Measurements from ENCODE around the gene CAPN11. TPM values are rescaled to one million over a fixed set of nuclear protein-coding genes. Genes with fewer than 3 reads are reported as not detected.

The CAPN11 gene
- total and polyA plus RNA-seq, 7 experiments from 2014 or later, result 0.66 TPM; not detected in 6

DNA sequence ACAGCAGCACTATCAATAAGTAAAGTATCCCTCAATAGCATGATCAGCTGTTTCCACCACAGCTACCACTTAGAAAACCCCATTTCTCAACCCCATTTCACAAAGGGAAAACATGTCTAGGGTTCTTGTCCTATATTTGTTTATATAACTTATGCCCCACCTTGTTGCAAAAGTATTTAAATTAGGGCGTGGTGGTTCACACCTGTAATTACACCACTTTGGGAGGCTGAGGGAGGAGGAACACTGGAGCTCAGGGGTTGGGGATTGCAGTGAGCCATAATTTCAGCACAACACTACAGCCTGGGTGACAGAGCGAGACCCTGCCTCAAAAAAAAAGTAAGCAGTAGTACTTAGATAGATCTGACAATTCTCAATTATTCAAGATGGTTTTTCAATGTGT lies 35.1 kb upstream of the CAPN11 start:
- POLR2A ChIA-PET, result interaction anchor here (0.7 kb wide), 1 partner anchor 9 kb away, joined by 3 read pairs; no protein-coding TSS in a partner anchor
- Mint-ChIP-seq H3K4me1 (peaks cover 51 to 77% (median 66%) of the 10 kb centered on the region in 7 donors), H3K27me3 (no peaks in the 10 kb centered on the region), H3K27ac (peak overlapping the region; percentile 21 to 83 (median 63)), H3K36me3 (peaks cover 0 to 14% (median 0%) of the 10 kb centered on the region in 5 donors), H3K4me3 (peak overlapping the region; percentile 3 to 95 (median 60)), H3K9me3 (no peaks in the 10 kb centered on the region)
- intact Hi-C loops (cut with micrococcal nuclease), result no loop called here
- CTCF ChIA-PET, result no interaction called here
- DNase-seq, result no peak
- Histone ChIP-seq H3K27me3 (ENCODE audit: control insufficient read depth in 2 of 2, insufficient read depth in 2 of 2, low read length in 2 of 2) (no peaks in the 10 kb centered on the region), H3K4me1 (ENCODE audit: control insufficient read depth in 2 of 2, insufficient read depth in 2 of 2, low read length in 2 of 2) (peaks cover 47% of the 10 kb centered on the region in 2 donors), H3K36me3 (ENCODE audit: control insufficient read depth in 2 of 3, insufficient read depth in 3 of 3, low read length in 3 of 3) (peaks cover 0 to 5% (median 0%) of the 10 kb centered on the region in 3 experiments), H3K27ac (ENCODE audit: low read depth, low read length) (peak overlapping the region; percentile 10), H3K4me3 (ENCODE audit: low read length) (peak overlapping the region; percentile 16), H3K9me3 (ENCODE audit: control insufficient read depth in 2 of 3, low read length in 3 of 3) (no peaks in the 10 kb centered on the region)
- ATAC-seq, result no peak

DNA sequence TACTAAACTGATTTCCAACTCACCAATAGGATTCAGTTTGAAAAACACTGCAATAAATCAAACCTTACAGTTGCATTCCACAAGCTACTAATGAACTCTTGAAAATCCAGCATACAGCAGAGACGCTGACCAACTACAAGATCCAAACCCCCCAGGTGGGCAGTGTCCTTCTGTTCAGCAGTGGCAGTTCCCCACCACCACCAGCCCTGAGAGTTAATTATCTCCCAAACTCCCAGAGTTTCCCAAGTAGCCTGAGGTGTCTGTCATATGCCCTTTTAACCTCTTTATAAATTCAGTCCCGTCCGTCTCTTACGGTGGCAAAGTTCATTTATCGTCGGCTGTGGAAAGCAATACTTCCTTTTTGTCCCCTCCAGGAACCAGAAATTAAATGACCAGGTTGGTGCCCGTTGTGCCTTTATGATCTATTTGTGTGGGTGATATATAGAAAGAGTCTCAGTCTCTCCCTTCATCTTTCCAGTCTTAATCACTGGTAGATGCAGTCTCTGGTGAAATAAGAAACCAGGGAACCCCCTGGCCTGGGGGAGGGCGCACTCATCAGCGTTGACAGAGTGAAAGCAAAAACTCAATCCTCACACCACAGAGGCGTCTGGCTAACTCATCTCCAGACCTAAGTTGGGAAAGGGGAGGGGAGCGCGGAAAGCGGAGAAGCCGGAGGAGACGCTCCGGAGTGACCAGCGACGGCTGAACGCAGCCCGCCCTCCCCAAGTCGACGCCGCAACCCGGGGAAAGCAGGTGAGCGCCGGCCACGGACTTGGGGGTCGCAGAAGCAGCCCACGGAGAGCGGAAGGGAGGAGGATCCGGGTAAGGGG lies 32.1 kb upstream of the CAPN11 start:
- Histone ChIP-seq H3K27me3 (ENCODE audit: control insufficient read depth in 2 of 2, insufficient read depth in 2 of 2, low read length in 2 of 2) (no peaks in the 10 kb centered on the region), H3K9me3 (ENCODE audit: control insufficient read depth in 2 of 3, low read length in 3 of 3) (no peaks in the 10 kb centered on the region), H3K27ac (ENCODE audit: low read depth, low read length) (peak overlapping the region; percentile 97), H3K4me1 (ENCODE audit: control insufficient read depth in 2 of 2, insufficient read depth in 2 of 2, low read length in 2 of 2) (peaks cover 44 to 47% of the 10 kb centered on the region in 2 donors), H3K36me3 (ENCODE audit: control insufficient read depth in 2 of 3, insufficient read depth in 3 of 3, low read length in 3 of 3) (peaks cover 0 to 5% (median 0%) of the 10 kb centered on the region in 3 experiments), H3K4me3 (ENCODE audit: low read length) (peak overlapping the region; percentile 71)
- Mint-ChIP-seq H3K9me3 (no peaks in the 10 kb centered on the region), H3K4me3 (peak overlapping the region; percentile 91 to 99 (median 96)), H3K4me1 (peaks cover 43 to 71% (median 51%) of the 10 kb centered on the region in 7 donors), H3K36me3 (peaks cover 0 to 14% (median 0%) of the 10 kb centered on the region in 5 donors), H3K27me3 (no peaks in the 10 kb centered on the region), H3K27ac (peak overlapping the region; percentile 87 to 99 (median 96))
- peak; percentile 28 to 81 (median 46) for DNase-seq
- intact Hi-C loops (cut with micrococcal nuclease), result loop anchor here (1.0 to 5.0 kb wide), 14 partner anchors 25 to 2001 kb away; partner anchors contain the start of genes HSP90AB1 (in 2 of the 2), AARS2 (in 1 of the 2), CDC5L (in 1 of the 2) and ENPP4 (in 1 of the 2)
- CTCF ChIA-PET, result interaction anchor here (1.0 kb wide), 1 partner anchor 188 kb away, joined by 6 read pairs; no protein-coding TSS in a partner anchor
- POLR2A ChIA-PET, result no interaction called here
- peak; percentile 75 for ATAC-seq

DNA sequence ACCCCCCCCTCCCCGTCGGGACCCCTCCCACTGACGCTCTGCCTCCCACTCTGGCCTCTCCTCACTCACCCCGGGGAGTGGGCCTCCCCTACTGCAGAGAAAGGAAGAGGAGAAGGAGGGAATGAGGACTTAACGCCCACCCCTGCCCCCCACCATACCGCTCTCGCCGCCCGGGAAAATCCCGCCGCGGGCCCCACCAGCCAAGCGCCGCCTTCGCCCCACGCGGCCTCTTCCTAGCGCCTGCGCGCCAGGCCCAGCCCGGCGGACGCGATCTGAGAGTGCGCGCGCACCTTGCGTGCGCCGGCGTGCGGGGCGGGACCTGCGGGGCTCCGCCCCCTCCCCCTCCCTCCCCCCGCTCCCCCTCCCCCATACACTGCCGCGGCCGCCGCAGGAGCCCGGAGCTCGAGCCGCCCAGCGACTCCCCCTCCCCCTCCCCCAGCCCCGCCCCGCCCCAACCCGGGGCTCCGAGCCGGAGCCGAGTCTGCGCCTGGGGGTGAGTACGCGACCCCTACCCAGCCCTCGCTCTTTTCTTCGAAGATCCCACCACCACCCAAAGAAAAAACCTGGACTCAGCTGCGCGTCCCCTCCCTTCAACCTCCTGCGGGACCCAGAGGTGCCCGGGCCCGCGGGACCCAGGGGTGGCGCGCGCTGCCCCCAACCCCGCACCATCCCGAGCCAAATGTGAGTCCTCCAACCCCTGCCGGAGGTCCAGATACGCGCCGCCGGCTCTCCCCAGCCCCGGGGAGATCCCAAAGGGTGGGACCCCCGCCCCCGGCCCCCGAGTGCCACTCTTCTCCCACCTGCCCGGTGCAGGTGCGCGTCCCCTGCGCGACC lies 31.2 kb upstream of the CAPN11 start, which contains the start of the genes MRPL14 and TMEM63B:
MRPL14 (minus strand) TSS at position 267 of the 834 bp plus-strand sequence. CDS start 10,841 bp downstream, outside the sequence.
TMEM63B (plus strand) TSS at position 369 of the 834 bp plus-strand sequence. CDS start 7,031 bp downstream, outside the sequence.
- Mint-ChIP-seq H3K9me3 (no peaks in the 10 kb centered on the region), H3K36me3 (peaks cover 0 to 14% (median 0%) of the 10 kb centered on the region in 5 donors), H3K4me3 (peak within 1 kb of the TSS; percentile 91 to 99 (median 96)), H3K4me1 (peaks cover 46 to 75% (median 57%) of the 10 kb centered on the region in 7 donors), H3K27me3 (no peaks in the 10 kb centered on the region), H3K27ac (peak within 1 kb of the TSS; percentile 87 to 99 (median 96))
- peaks cover 36 to 41% of the 10 kb centered on the region in 2 donors for H3K4me1 ChIP-seq (ENCODE audit: control insufficient read depth in 2 of 2, insufficient read depth in 2 of 2, low read length in 2 of 2)
- H3K9me3 ChIP-seq (ENCODE audit: control insufficient read depth in 2 of 3, low read length in 3 of 3), result no peaks in the 10 kb centered on the region
- ChIA-PET CTCF (no interaction called here), POLR2A (interaction anchor here (0.7 kb wide), 1 partner anchor 12 kb away, joined by 3 read pairs; no protein-coding TSS in a partner anchor)
- DNase-seq (peak; percentile 82 to 97 (median 90)), ATAC-seq (peak; percentile 91)
- intact Hi-C loops (cut with micrococcal nuclease), result loop anchor here (1.0 to 5.0 kb wide), 14 partner anchors 24 to 2000 kb away; partner anchors contain the start of genes HSP90AB1 (in 2 of the 2), AARS2 (in 1 of the 2), CDC5L (in 1 of the 2) and ENPP4 (in 1 of the 2)
- H3K4me3 ChIP-seq (ENCODE audit: low read length), result peak within 1 kb of the TSS; percentile 71
- peak within 1 kb of the TSS; percentile 97 for H3K27ac ChIP-seq (ENCODE audit: low read depth, low read length)
- H3K36me3 ChIP-seq (ENCODE audit: control insufficient read depth in 2 of 3, insufficient read depth in 3 of 3, low read length in 3 of 3), result peaks cover 0 to 5% (median 0%) of the 10 kb centered on the region in 3 experiments
- no peaks in the 10 kb centered on the region for H3K27me3 ChIP-seq (ENCODE audit: control insufficient read depth in 2 of 2, insufficient read depth in 2 of 2, low read length in 2 of 2)

DNA sequence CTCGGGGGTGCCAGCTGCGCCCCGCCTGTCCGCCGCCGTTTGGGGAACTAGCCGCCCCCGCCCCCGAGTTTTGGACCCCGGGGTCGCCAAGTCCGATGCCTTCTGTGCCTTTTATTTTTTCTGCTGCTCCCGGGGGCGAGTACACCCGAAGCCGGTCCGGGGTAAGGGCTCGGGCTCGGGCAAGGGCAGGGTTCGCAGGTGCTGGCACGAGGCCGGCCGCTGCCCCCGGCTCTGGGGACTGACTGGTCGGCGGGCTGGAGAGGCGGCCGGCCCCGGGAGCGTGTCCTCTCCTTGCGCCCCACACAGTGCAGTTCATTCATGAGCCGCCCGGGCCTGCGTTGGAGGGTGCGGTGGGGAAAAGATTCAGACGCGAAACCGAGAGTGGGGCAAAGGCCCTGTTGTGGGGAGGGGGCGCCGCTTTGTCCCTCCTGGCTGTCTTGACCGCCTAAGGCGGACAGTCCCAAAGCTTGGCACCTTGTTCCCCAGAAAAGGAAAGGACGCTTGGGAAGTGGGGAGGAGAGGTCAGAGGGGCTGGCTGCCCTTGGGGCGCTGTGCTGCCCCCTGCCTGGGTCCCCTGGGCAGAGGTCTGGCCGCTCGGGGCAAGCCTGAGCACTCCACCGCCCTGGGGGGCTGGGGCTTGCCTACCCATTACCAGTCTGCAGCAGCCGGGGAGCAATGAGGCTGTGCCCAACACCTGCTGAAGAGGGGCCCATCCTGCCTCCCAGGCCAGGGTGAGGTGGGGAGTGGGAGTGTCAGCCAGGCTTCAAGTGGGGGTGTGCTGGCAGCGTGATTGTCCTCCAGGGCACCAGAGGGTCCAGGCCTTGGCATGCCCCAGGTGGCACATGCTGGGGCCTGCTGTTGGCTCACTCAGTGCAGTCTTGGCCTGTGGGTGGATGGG lies 30.4 kb upstream of the CAPN11 start:
- CTCF ChIA-PET, result no interaction called here
- Mint-ChIP-seq H3K27me3 (no peaks in the 10 kb centered on the region), H3K4me3 (peak overlapping the region; percentile 72 to 99 (median 91)), H3K4me1 (peaks cover 39 to 75% (median 51%) of the 10 kb centered on the region in 7 donors), H3K36me3 (peaks cover 0 to 14% (median 0%) of the 10 kb centered on the region in 5 donors), H3K9me3 (no peaks in the 10 kb centered on the region), H3K27ac (peak overlapping the region in 6 of 9 donors; percentile 31 to 71 (median 49))
- peaks cover 27 to 32% of the 10 kb centered on the region in 2 donors for H3K4me1 ChIP-seq (ENCODE audit: control insufficient read depth in 2 of 2, insufficient read depth in 2 of 2, low read length in 2 of 2)
- no peaks in the 10 kb centered on the region for H3K27me3 ChIP-seq (ENCODE audit: control insufficient read depth in 2 of 2, insufficient read depth in 2 of 2, low read length in 2 of 2)
- POLR2A ChIA-PET, result interaction anchor here (0.7 to 1.0 kb wide), 2 partner anchors 13 to 118 kb away, joined by 3 read pairs; partner anchors contain the start of gene HSP90AB1
- H3K4me3 ChIP-seq (ENCODE audit: low read length), result peak overlapping the region; percentile 65
- H3K36me3 ChIP-seq (ENCODE audit: control insufficient read depth in 2 of 3, insufficient read depth in 3 of 3, low read length in 3 of 3), result peaks cover 0 to 5% (median 0%) of the 10 kb centered on the region in 3 experiments
- H3K9me3 ChIP-seq (ENCODE audit: control insufficient read depth in 2 of 3, low read length in 3 of 3), result no peaks in the 10 kb centered on the region
- intact Hi-C loops (cut with micrococcal nuclease), result loop anchor here in 1 of 2 donors (5.0 kb wide), 1 partner anchor 1999 kb away; the partner anchor contains the start of gene ENPP4
- ATAC-seq (no peak), DNase-seq (peak in 7 of 9 donors; percentile 8 to 35 (median 18))
- H3K27ac ChIP-seq (ENCODE audit: low read depth, low read length), result peak overlapping the region; percentile 73

DNA sequence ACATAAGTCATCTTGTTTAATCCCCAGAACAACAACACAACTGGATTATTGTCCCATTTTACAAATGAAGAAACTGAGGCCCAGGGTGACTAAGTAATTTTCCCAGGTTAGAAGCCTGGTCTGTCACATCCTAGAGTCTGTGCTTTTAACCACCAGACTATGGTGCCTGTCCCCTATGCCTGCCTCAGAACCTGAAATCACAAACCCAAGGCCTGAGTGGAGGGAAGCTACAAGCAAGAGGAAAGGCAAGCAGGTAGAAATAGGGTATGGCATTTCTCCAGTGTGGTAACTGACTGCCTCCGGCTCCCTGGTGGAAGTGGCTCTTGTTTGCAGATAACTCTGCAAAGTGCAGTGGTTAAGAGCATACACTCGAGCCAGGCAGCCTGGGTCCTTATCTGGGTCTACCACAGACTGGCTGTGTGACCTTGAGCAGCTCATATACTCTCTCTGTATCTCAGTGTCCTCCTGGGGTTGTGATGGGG lies 28.7 kb upstream of the CAPN11 start:
- Histone ChIP-seq H3K9me3 (ENCODE audit: control insufficient read depth in 2 of 3, low read length in 3 of 3) (no peaks in the 10 kb centered on the region), H3K4me3 (ENCODE audit: low read length) (no peak overlapping the region), H3K27ac (ENCODE audit: low read depth, low read length) (no peak overlapping the region), H3K4me1 (ENCODE audit: control insufficient read depth in 2 of 2, insufficient read depth in 2 of 2, low read length in 2 of 2) (peaks cover 12 to 16% of the 10 kb centered on the region in 2 donors), H3K36me3 (ENCODE audit: control insufficient read depth in 2 of 3, insufficient read depth in 3 of 3, low read length in 3 of 3) (peaks cover 0 to 13% (median 0%) of the 10 kb centered on the region in 3 experiments), H3K27me3 (ENCODE audit: control insufficient read depth in 2 of 2, insufficient read depth in 2 of 2, low read length in 2 of 2) (no peaks in the 10 kb centered on the region)
- POLR2A ChIA-PET, result interaction anchor here (0.6 to 0.7 kb wide), 2 partner anchors 21 to 265 kb away, joined by 3 to 4 read pairs; no protein-coding TSS in a partner anchor
- intact Hi-C loops (cut with micrococcal nuclease), result loop anchor here in 1 of 2 donors (5.0 kb wide), 1 partner anchor 1997 kb away; the partner anchor contains the start of gene ENPP4
- DNase-seq, result no peak
- no peaks in the 10 kb centered on the region for H3K9me3 Mint-ChIP-seq
- no peaks in the 10 kb centered on the region for H3K27me3 Mint-ChIP-seq
- peak overlapping the region in 9 of 10 donors; percentile 23 to 99 (median 66) for H3K4me3 Mint-ChIP-seq
- peaks cover 27 to 61% (median 37%) of the 10 kb centered on the region in 7 donors for H3K4me1 Mint-ChIP-seq
- CTCF ChIA-PET, result no interaction called here
- peak overlapping the region in 4 of 9 donors; percentile 15 to 63 (median 48) for H3K27ac Mint-ChIP-seq
- peaks cover 0 to 9% (median 0%) of the 10 kb centered on the region in 5 donors for H3K36me3 Mint-ChIP-seq
- ATAC-seq, result no peak

Data from naive thymus-derived CD4-positive, alpha-beta T cell (primary cell).